Panc1 (cell line): ENCODE data around the gene DHCR24.

ENCODE experiments used
- CTCF ChIP-seq: fragments of 450-650 bp; IDR thresholded peaks from 2 replicates; pipeline ENCODE4 v1.5.1; 2017; ENCODE audit warnings: mild to moderate bottlenecking
- POLR2AphosphoS5 ChIP-seq: IDR thresholded peaks from 2 replicates; pipeline ENCODE4 v1.6.1; 2012; ENCODE audit warnings: mild to moderate bottlenecking, low read depth, low read length, moderate library complexity
- REST ChIP-seq, 2 experiments: IDR thresholded peaks; 2 replicates each; pipeline ENCODE4 v1.6.1; 2011 to 2012; ENCODE audit warnings: low read depth in 2 of 2, control low read depth in 1 of 2, low read length in 1 of 2, mild to moderate bottlenecking in 1 of 2, moderate library complexity in 1 of 2; ENCODE audit not compliant: insufficient read depth in 1 of 2
- SIN3A ChIP-seq: IDR thresholded peaks from 2 replicates; pipeline ENCODE4 v1.6.1; 2012; ENCODE audit warnings: low read depth, mild to moderate bottlenecking, low read length, moderate library complexity, borderline replicate concordance; ENCODE audit not compliant: insufficient read depth

GRCh38 chr1:54926970-54927369, 40.0 kb upstream of the DHCR24 start:
- TF ChIP-seq CTCF (no peak), SIN3A (no peak), POLR2AphosphoS5 (no peak), REST (IDR thresholded peaks at IDR 0.05; ENCODE audit: insufficient read depth in 1 of 2, low read depth in 2 of 2, low read length in 1 of 2) (no peak)
